HG03060 (cell line): ENCODE measurements around the gene WNK2.

ENCODE experiments used
- ATAC-seq: cut with Tn5 transposase; IDR thresholded peaks from one replicate; pipeline ENCODE4 v1.9.1; 2021; ENCODE audit warnings: low read depth, moderate number of reproducible peaks; ENCODE audit not compliant: unreplicated experiment

The WNK2 gene

GRCh38 chr9:93232388-93232960, 48.5 kb downstream of the WNK2 start:
- no peak for ATAC-seq

DNA sequence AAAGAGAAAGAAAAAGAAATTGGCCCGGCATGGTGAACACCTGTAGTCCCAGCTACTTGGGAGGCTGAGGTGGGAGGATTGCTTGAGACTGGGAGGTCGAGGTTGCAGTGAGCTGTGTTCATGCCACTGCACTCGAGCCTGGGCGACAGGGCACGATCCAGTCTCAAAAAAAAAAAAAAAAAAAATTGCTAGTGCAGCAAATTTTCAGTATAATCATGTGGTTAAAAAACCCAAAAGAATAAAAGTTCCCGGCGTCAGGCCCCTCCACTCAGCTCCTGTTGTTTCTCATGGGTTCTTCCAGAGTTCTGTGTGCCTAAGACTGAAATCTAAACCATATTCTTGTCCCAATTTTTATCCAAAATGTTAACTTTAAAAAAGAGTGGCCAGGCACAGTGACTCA, 49.1 kb downstream of the WNK2 start:
- ATAC-seq, result no peak

GRCh38 chr9:93234600-93234999, 50.7 kb downstream of the WNK2 start:
- ATAC-seq, result no peak

- no peak for ATAC-seq
Observed at GRCh38 chr9:93235300-93235960, 51.5 kb downstream of the WNK2 start.

DNA sequence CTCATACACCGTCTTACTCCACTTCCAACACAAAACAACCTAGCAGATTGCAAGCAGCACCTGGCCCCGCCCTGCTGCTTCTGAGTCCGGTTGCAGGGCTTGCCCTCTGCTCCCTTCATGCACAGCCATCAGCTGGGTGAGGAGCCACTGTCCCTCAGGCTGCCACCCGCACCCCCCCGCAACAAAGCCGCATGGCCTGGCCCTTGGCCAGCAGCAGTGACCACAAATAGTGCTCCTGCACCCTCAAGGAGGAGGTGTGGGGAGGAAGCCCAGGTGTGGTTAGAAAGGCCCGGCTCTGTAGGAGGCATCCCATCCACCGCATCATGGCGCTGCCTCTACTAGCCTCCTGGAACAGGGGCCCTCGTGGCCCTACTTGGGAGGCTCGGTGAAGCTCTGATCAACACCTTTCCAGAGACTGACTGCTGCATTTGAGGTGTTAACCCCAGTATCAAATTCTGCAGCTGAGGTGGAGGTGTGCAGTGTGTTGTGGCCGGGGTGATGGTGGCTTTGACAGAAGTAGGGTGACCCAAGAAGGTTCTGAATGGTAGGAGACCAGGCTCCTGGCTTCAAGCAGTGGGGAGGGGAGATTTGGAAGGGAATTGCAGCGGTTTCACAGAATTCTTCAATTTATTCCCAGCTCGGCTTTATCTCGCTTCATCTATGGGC, 52.7 kb downstream of the WNK2 start:
- ATAC-seq, result no peak

DNA sequence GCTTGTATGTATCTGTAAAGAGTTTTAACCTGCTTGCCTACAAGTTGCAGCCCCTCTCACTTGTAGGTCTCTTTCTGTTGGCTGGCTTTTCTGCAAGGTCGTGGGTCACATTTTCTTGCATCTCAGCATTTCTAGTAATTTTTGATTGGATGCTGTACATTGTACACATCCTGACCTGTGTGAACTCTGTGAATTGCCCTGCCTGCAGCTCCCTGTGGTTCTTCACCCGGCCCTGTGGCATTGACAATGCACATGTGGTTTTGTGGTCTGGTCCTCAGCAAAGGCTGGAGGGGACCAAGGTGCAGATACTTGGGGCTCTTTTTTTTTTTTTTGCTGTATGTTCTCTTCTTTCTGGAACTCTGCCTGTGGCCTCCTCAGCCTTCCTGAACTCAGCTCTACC, 53.6 kb downstream of the WNK2 start:
- ATAC-seq, result no peak

DNA sequence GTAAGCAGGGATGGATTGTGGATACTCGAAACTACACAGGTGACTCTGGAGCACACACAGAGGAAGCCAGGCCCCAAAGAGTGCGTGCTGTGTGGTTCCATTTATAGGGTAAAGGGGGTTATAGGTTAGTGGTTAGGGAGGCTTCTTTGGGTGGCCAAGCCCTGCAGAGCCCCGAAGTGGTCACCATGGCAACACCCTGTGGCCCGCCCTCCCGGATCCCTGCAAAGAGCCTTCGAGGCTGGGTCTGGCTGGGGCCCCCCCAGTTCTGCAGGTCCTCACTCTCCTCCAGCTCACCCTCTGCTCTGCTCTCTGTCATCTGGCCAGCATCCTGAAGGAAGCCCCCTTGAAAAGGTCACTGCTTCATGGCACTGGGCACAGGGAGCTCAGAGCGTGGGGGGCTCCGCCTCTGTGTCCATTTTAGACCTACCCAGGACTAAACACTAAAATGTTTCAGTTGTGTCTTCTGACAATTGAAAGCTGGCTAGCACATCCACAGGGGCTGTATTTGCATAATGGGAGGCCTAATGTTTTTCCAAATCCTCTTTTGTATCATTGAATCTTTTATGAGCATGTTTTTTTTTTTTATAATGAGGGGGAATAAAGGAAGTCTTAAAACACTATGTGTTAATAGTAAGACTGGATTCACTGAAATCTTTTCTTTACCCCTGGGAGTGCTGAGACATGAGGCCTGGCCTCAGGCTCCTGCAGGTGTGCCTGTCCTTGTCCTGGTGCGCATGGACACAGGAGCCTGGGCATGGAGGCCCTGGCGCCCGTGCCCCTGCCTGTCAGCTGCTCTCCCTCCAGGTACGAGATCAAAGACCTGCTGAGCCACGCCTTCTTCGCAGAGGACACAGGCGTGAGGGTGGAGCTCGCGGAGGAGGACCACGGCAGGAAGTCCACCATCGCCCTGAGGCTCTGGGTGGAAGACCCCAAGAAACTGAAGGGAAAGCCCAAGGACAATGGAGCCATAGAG, 55.3 kb downstream of the WNK2 start:
- ATAC-seq, result no peak

- ATAC-seq, result no peak
Observed at GRCh38 chr9:93240891-93241334, 57.0 kb downstream of the WNK2 start.

DNA sequence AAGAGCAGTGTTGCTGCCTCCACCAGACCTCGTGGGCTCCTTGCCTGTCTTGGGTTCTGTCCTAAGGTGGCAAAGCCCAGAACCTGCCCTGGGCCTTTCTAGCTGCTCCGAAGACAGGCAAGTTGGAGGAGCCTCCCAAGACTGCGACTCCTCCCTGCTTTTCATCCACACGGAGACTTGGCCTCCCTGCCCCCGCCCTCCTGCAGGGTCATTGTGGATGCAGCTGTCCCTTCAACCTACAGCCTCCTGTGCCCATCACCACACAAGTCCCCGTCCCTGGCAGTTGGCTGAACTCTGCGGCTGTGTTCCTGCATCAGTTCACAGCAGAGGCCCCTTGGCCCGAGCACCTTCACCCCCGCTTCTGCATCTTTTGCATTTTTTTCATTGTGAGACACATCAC, 59.2 kb downstream of the WNK2 start:
- ATAC-seq, result no peak

GRCh38 chr9:93244101-93244500, 60.2 kb downstream of the WNK2 start:
- no peak for ATAC-seq

GRCh38 chr9:93244510-93245436, 60.8 kb downstream of the WNK2 start:
- ATAC-seq, result no peak

DNA sequence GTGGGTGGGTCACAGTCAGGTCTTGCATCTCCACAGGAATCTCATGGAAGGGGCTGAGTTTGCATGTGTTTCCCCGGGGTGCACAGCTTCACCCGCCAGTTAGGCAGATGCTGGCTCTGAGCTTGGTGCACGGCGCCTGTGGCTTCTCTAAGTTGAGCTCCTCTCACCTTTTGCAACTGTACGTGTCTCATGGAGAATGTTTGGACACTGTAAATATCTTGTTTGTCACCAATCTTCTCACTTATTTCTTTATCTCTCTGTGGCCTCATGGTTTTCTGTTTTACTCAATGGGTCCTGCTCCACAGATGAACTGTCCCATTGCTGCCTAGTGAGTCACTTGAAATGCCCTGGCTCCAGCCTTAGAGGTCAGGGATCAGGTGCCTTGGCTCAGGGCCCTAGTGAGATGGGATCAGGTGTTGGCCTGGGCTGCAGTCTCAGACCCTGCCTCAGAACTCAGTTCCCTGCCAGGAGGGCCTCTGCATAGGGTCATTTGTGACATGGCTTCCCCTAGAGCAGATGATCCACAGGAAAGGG, 61.6 kb downstream of the WNK2 start:
- no peak for ATAC-seq

DNA sequence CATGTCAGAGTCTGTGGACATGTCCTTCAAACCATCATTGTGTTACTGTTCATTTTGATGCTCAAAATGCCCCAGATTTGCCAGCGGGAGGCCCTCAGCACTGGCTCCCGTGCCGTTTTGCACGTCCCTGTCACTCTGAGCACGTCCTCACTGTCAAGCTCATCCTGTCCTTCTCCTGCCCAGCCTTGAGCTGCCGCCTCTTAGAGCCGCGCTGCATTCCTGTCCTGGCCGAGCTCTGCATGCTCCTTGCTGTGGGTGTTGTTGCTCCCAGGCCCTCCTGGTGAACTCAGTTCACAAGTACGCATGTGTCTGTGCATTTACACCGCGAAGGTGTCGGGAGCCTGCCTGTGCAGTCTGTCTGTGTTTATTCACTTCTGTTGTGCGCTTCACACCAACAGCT, 62.2 kb downstream of the WNK2 start:
- ATAC-seq, result no peak

DNA sequence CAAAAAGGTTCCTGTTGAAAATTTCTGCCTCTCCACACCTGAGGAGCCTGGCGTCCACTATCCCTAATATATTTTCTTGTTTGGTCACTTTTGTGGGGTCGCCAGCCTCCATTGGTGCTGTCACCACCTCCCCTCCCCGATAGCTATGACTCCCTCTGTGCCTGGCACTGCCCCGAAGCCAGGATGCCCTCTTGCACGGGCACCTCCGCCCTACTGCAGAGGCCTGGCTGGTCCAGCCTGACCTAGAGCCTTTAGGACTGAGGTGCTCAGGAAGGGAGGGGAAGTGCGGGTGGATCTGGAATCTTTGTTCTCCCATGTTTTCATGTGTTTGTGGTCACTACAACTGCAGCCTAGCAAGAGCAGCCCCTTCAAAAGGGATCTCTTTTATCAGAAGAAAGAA, 62.6 kb downstream of the WNK2 start:
- ATAC-seq, result no peak

DNA sequence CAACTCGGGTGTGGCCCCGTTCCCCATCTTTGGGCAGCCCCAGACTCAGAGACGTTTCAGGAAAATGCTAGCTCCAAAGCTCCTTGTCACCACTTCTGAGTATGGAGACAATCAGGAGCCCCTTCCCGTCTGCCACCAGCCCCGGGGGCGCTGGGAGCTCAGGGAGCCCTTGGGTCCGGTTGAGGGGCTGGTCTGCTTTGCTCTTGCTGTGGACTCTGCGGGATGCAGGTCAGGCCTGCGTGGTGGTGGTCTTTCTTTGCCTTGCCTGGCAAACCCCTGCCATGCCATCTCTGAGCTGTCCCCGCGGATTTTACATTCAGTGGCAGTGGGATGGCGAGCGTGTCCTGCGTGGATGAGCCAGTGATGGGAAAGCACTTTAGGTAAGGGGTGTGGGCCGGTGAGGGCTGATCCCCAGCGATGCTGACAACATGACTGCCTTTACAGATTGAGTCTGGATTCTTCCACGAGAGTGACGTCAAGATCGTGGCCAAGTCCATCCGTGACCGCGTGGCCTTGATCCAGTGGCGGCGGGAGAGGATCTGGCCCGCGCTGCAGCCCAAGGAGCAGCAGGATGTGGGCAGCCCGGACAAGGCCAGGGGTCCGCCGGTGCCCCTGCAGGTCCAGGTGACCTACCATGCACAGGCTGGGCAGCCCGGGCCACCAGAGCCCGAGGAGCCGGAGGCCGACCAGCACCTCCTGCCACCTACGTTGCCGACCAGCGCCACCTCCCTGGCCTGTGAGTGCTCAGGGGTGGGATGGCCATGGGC, 63.3 kb downstream of the WNK2 start:
- ATAC-seq, result no peak

- ATAC-seq, result no peak
Observed at GRCh38 chr9:93247892-93248291, 64.0 kb downstream of the WNK2 start.

- no peak for ATAC-seq
Observed at GRCh38 chr9:93248386-93249040, 64.6 kb downstream of the WNK2 start.

DNA sequence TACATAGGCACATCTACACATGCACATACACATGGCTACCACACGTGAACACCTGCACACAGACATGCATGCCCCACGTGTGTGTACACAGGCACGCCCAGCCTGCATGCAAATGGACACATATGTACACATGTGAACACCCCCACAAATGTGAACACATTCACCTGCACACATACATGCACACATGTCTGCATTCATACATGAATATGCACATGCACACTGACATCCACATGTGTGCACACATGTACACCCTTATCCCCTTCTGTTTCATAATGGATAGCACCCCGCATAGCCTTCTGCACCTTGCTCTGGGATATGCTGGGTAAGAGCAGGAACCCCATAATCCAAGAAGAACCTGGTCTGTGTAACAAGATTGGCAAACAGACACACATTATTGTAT, 66.2 kb downstream of the WNK2 start:
- ATAC-seq, result no peak
